Hippocampal formation (tissue), 2 donors: ENCODE data around the gene HDAC3.

Experiments
- DNase-seq, 2 donors: peaks; one replicate each; lab custom pipeline; 2025; lab: John Stamatoyannopoulos, UW

Gene HDAC3

DNA sequence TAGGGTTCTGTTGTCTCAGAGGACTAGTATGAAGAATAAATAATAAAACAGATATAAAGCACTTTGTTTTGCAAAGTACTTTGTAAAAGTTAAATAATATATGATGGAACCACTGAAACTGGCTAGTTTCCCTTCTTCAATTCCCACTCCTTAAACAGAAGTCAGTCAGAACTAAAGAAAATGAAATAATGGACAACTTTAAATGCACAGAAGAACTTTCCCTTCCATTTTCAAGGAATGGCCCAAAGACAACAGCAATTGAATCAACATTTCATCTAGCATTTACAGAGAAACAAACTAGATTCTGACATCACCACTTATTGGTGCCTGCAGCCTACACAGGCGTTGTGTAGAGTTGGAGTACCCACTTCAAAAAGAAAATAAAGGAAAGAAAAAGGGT, 34.0 kb downstream of the HDAC3 start:
- DNase-seq = no peak

DNA sequence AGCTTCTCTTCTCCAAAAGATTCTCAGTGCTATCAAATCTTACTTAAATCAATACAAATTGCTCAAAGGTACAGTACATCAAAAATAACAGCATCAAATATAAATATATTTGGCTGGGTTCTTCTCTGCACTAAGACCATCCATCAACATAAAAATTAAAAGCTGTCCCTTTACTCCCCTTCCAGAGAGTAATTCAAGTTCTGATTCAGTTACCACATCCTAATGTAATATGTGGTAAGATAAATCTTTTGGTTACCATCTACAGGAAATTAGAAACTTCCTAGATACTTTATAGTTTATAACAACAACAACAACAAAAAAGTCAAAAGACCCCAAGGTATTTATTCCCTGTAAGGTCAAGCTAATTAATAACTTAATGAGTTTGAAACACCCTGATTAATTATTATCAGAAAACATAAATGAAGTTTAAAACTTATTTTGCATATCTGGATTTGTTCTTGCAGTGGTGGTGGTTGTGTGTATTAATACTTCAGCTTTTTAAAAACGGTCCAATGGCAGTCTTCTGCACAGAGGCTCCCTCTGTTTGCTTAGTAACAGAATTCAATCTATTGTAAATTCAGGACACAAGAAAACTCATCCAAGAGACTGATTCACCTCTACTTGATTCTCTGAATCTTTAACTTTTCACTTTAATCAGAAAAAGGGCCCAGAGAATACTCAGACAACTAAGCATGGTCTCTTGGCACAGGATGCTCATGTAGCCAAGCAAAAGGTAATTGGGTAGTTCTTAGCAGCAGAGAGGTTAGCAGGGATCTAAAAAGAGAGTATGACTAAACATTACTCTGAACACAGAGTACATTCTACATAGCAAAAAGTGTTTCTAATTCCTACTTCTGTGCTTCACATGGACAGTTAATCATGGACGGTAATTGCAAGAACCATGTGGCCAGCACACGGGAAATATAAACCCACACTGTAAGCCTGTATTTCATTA, 38.0 kb downstream of the HDAC3 start:
- DNase-seq = no peak

GRCh38 chr5:141597814-141598213, 38.8 kb downstream of the HDAC3 start:
- DNase-seq = no peak

DNA sequence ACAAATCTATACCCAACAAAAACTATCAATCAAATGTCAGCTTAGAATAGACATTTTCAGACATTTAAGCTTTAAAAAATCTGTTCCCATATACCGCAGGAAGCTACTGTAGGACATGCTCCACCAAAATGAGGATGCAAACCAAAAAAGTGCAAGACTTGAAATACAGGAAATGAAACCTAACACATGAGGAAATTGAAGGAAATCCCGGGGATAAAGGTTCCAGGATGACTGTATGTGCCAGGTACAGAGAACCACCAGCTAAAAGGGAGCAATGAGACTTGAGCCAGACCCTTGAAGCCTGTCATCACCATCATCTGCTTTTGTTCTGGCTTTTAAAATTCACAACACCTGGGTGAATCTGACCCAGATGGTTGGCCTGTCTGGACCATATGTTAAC, 39.3 kb downstream of the HDAC3 start:
- DNase-seq = no peak

- no peak for DNase-seq
Observed at GRCh38 chr5:141596867-141597266, 39.8 kb downstream of the HDAC3 start.

DNA sequence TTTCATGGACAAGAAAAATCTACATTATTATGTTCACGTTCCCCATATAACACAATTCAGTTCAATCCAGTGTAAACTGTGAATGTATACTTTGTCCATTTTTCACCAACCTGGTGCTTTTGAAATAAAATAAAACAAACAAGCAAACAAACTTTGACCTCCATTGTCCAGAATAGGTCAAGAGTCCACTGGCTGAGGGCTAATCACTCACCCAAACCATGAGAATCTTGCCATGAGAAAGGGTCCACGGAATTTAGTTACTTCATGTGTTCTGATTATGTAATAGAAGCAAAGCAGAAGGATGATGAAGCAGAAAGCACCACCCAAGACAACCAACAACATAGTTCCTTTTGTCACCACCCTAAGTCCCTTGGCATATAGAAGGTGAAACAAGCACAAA, 46.5 kb downstream of the HDAC3 start:
- no peak for DNase-seq

DNA sequence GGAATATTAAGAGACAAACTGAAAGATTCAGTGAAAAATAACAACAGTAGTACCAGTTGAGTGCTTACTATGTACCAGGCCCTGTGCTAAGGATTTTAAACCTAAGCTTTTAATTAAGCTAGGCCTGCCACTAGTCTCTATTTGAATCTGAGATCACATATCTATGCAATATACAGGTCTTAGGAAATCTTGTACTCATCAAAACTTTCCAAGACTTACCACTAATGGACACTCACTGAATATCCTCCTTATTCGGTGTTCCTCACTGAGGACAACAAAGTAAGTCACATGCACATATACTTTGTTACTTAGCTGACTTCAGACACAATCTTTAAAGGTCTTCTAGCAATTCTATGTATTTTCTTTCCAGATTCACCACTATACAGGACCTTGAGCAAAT, 50.4 kb downstream of the HDAC3 start:
- no peak for DNase-seq

DNA sequence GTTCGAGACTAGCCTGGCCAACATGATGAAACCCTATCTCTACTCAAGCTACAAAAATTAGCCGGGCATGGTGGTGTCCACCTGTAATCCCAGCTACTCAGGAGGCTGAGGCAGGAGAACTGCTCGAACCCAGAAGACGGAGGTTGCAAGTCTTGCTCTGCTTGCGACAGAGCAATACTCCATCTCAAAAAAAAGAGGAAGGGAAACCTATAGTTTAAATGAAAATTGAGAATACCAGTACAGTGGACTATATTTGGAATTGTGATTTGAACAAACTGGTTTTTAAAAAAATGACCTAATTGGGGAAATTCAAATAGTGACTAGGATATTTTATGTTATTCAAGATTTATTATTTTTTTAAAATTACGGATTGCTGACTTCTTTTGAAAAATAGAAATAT, 51.1 kb downstream of the HDAC3 start:
- DNase-seq = no peak

DNA sequence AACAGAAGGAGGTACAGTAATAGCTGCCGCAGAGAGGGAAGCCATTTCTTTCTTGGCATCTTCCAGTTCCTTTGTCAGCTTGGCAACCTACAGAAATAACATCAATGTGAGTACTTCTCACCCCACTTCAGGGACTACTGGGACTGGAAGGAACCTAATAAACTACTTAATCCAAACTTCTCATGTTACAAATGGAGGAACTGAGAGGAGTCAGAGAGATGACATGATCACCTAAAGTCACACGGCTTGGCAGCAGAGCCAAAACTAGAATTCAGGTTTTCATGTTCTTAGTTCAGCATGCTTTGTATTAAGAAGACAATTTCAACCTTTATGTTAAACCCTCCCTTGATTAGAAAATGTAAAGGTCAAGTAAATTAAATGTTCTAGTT, 62.5 kb downstream of the HDAC3 start:
- DNase-seq = no peak

DNA sequence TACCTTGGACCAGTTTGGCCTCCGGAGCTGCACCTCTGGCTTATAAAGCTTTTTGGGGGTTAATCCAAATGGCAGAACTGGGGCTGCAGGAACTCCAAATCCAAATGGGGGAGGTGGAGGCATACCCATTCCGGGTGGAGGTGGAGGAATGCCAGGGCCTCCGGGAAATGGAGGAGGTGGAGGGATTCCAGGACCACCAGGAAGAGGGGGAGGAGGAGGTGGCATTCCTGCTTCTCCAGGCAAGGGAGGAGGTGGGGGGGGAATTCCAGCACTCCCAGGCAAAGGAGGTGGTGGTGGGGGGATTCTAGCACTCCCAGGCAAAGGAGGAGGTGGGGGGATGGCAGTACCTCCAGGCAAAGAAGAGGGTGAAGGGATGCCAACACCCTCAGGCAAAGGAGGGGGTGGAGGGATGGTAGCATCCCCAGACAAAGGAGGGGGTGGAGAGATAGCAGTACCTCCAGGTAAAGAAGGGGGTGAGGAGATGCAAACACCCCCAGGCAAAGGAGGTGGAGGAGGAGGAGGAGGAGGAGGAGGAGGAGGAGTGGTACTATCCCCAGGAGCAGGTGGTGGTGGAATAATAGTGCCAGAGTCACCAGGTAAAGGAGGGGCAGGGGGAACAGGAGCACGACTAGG, 63.0 kb downstream of the HDAC3 start:
- DNase-seq = no peak
